AG04449 (cell line): Measurements from ENCODE around the gene ACTL7B.
"Not testable (repeated sequence)": the region's sequence is repeated elsewhere in the genome, so short reads cannot be mapped to it uniquely, and the experiment has no call there.

ENCODE experiments used
- CTCF ChIA-PET: fragments of 350-600 bp; formaldehyde crosslinking; extraction: SDS; loops from one replicate; lab custom pipeline; 2021; ENCODE audit warnings: antibody characterized with exemption; lab: Yijun Ruan, JAX
- POLR2A ChIA-PET: fragments of 400-600, 350-600 bp; formaldehyde crosslinking; extraction: SDS; loops from one replicate; lab custom pipeline; 2020; ENCODE audit warnings: antibody characterized with exemption, inconsistent platforms; lab: Yijun Ruan, JAX
- DNase-seq: peaks from one replicate; pipeline ENCODE4 v3.0.0-alpha.2; 2010; ENCODE audit warnings: low read depth, low spot score
- H3K4me3 ChIP-seq: 2 replicates; pipeline ENCODE4 v1.5.1; 2011; ENCODE audit warnings: low read depth, mild to moderate bottlenecking, control low read depth, low read length
- CTCF ChIP-seq: IDR thresholded peaks from one replicate; pipeline ENCODE4 v1.5.1; 2011; ENCODE audit warnings: mild to moderate bottlenecking, moderate library complexity, low read length, control low read depth, inconsistent platforms; ENCODE audit not compliant: insufficient read depth; ENCODE audit errors: missing control alignments

The ACTL7B gene

DNA sequence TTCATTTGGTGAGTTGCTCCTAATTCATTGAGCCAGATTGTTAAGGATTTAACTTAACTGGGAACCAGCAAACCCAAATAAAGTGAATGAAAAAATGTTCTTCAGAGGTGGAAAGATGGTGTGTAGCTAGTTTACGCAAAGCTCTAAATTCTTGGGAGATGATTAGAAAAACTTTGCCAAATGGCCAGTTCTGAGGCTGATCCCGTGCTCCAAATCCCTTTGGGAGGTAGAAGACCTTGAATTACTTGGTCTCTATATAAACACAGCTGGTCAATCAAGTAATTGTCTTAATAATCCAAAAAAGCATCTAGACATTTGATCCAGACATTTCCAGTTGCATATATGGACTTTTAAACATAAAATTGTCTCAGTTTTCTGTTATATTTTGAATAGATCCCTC lies 11.4 kb downstream of the ACTL7B start:
- DNase-seq = no peak
- ChIA-PET CTCF (no interaction called here), POLR2A (no interaction called here)
- no peak for TF ChIP-seq CTCF
- H3K4me3 ChIP-seq = no peak overlapping the region

GRCh38 chr9:108842610-108843295 lies 13.0 kb downstream of the ACTL7B start:
- no peak overlapping the region for H3K4me3 ChIP-seq
- CTCF ChIA-PET = no interaction called here
- no peak for TF ChIP-seq CTCF
- DNase-seq = no peak
- POLR2A ChIA-PET = no interaction called here

DNA sequence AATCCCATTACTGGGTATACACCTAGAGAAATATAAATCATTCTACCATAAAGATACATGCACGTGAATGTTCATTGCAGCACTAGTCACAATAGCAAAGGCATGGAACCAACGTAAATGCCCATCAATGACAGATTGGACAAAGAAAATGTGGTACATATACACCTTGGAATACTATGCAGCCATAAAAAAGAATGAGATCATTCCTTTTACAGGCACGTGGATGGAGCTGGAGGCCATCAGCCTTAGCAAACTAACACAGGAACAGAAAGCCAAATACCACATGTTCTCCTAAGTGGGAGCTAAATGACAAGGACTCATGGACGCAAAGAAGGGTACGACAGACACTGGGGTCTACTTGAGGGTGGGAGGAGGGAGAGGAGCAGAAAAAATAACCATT lies 16.2 kb downstream of the ACTL7B start:
- CTCF ChIA-PET, POLR2A ChIA-PET, DNase-seq, H3K4me3 ChIP-seq: not testable (repeated sequence)

GRCh38 chr9:108838017-108838416 lies 17.8 kb downstream of the ACTL7B start:
- TF ChIP-seq CTCF = no peak
- H3K4me3 ChIP-seq = no peak overlapping the region
- ChIA-PET CTCF (no interaction called here), POLR2A (no interaction called here)
- peak; percentile 10 for DNase-seq

- POLR2A ChIA-PET = no interaction called here
These were observed 18.3 kb downstream of the ACTL7B start for GRCh38 chr9:108837530-108837929.

GRCh38 chr9:108836781-108837180 lies 19.0 kb downstream of the ACTL7B start:
- POLR2A ChIA-PET = no interaction called here
- CTCF ChIA-PET = interaction anchor here (1.2 kb wide), 1 partner anchor 117 kb away, joined by 3 read pairs; no protein-coding TSS in a partner anchor
- H3K4me3 ChIP-seq = no peak overlapping the region
- no peak for TF ChIP-seq CTCF
- peak; percentile 2 for DNase-seq

More at GRCh38 chr9:108837530-108837929, 18.3 kb downstream of the ACTL7B start:
- no peak overlapping the region for H3K4me3 ChIP-seq
- CTCF ChIA-PET = no interaction called here
- no peak for DNase-seq
- no peak for TF ChIP-seq CTCF

DNA sequence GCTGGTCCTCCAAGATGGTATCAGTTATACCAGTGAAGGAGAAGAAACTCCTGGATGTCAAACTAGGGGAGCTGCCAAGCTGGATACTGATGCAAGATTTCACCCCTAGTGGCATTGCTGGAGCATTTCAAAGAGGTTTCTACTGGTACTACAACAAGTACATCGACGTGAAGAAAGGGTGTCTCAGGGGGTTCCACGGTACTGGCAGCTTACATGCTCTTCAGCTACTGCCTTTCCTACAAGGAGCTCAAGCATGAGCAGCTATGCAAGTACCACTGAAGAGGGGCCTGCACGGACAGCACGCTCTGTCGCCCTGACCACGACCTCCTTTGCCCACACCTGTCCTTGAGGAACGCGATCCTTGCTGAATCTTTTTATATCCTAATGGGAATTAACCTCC lies 19.5 kb downstream of the ACTL7B start:
- CTCF ChIA-PET = interaction anchor here (1.2 kb wide), 1 partner anchor 118 kb away, joined by 3 read pairs; no protein-coding TSS in a partner anchor
- no peak overlapping the region for H3K4me3 ChIP-seq
- no peak for TF ChIP-seq CTCF
- POLR2A ChIA-PET = no interaction called here
- DNase-seq = no peak
